BLaER1 treated with 17β-estradiol and CSF1 and Interleukin-3, amounts not matched to agents 10 nM and 100 nM (cell line): ENCODE results near the gene RAD50.
A peak's percentile ranks its signal among the peaks of the same experiment; 100 is the strongest.

Experiments used
- H3K27ac ChIP-seq, 11 experiments: shearing (Covaris generic); formaldehyde crosslinking; 2 replicates each; pipeline ENCODE4 v1.8.1; 2022
- H3K27me3 ChIP-seq, 11 experiments: shearing (Covaris generic); formaldehyde crosslinking; 2 replicates each; pipeline ENCODE4 v1.8.1; 2022
- H3K36me3 ChIP-seq, 11 experiments: shearing (Covaris generic); formaldehyde crosslinking; 2 replicates each; pipeline ENCODE4 v1.8.1; 2022
- H3K4me1 ChIP-seq, 10 experiments: shearing (Covaris generic); formaldehyde crosslinking; 2 replicates each; pipeline ENCODE4 v1.8.1; 2022
- H3K4me2 ChIP-seq, 11 experiments: shearing (Covaris generic); formaldehyde crosslinking; 2 replicates each; pipeline ENCODE4 v1.8.1; 2022
- H3K4me3 ChIP-seq, 10 experiments: shearing (Covaris generic); formaldehyde crosslinking; 2 replicates each; pipeline ENCODE4 v1.8.1; 2022
- H3K9ac ChIP-seq, 11 experiments: shearing (Covaris generic); formaldehyde crosslinking; 2 replicates each; pipeline ENCODE4 v1.8.1; 2022
- H3K9me3 ChIP-seq, 11 experiments: shearing (Covaris generic); formaldehyde crosslinking; replicated peaks in 1 of 11; 2 replicates each; pipeline ENCODE4 v1.8.1; 2022
- H4K20me1 ChIP-seq, 11 experiments: shearing (Covaris generic); formaldehyde crosslinking; 2 replicates each; pipeline ENCODE4 v1.8.1; 2022
- Cebpa-rat ChIP-seq, 11 experiments: shearing (Covaris generic); IDR thresholded peaks; 2 replicates each; pipeline ENCODE4 v1.8.1; 2022

Gene RAD50

GRCh38 chr5:132659598-132660493 lies 103.1 kb downstream of the RAD50 start:
- H3K27me3 ChIP-seq: peaks cover 29 to 37% (median 34%) of the 10 kb centered on the region in 11 experiments
- no peak overlapping the region for H3K4me3 ChIP-seq
- peaks cover 0 to 5% (median 0%) of the 10 kb centered on the region in 11 experiments; a peak in 3 of 22 replicates for H4K20me1 ChIP-seq
- TF ChIP-seq Cebpa-rat (IDR thresholded peaks at IDR 0.05): no peak
- H3K4me1 ChIP-seq: peaks cover 39 to 59% (median 55%) of the 10 kb centered on the region in 10 experiments
- no peak overlapping the region for H3K9ac ChIP-seq
- H3K27ac ChIP-seq: peak overlapping the region in 1 of 11 experiments; percentile 45; a peak in 1 of 22 replicates
- H3K4me2 ChIP-seq: peak overlapping the region in 10 of 11 experiments; percentile 63 to 87 (median 76); a peak in 19 of 22 replicates
- H3K9me3 ChIP-seq: peaks cover 0 to 16% (median 10%) of the 10 kb centered on the region in 11 experiments; a peak in 10 of 22 replicates
- no peaks in the 10 kb centered on the region for H3K36me3 ChIP-seq

GRCh38 chr5:132661231-132662003 lies 104.6 kb downstream of the RAD50 start:
- Histone ChIP-seq H3K9ac (peak overlapping the region in 2 of 11 experiments; percentile 26 to 34; a peak in 3 of 22 replicates), H3K4me1 (peaks cover 30 to 52% (median 47%) of the 10 kb centered on the region in 10 experiments), H3K4me3 (no peak overlapping the region), H4K20me1 (no peaks in the 10 kb centered on the region; a peak in 1 of 22 replicates), H3K27me3 (peaks cover 14 to 22% (median 19%) of the 10 kb centered on the region in 11 experiments), H3K27ac (peak overlapping the region in 4 of 11 experiments; percentile 3 to 45 (median 34); a peak in 4 of 22 replicates), H3K4me2 (peak overlapping the region; percentile 63 to 87 (median 76)), H3K36me3 (no peaks in the 10 kb centered on the region), H3K9me3 (peaks cover 0 to 8% (median 4%) of the 10 kb centered on the region in 11 experiments; a peak in 9 of 22 replicates)
- no peak for TF ChIP-seq Cebpa-rat (IDR thresholded peaks at IDR 0.05)

- Histone ChIP-seq H4K20me1 (no peaks in the 10 kb centered on the region; a peak in 1 of 22 replicates), H3K27me3 (peaks cover 8 to 16% (median 13%) of the 10 kb centered on the region in 11 experiments), H3K4me3 (no peak overlapping the region), H3K4me1 (peaks cover 29 to 50% (median 46%) of the 10 kb centered on the region in 10 experiments), H3K36me3 (no peaks in the 10 kb centered on the region), H3K4me2 (peak overlapping the region in 10 of 11 experiments; percentile 63 to 87 (median 76); a peak in 18 of 22 replicates), H3K9me3 (peaks cover 0 to 2% (median 0%) of the 10 kb centered on the region in 11 experiments; a peak in 2 of 22 replicates), H3K9ac (no peak overlapping the region), H3K27ac (peak overlapping the region in 2 of 11 experiments; percentile 20 to 38; a peak in 1 of 22 replicates)
- TF ChIP-seq Cebpa-rat (IDR thresholded peaks at IDR 0.05): no peak
These were observed 105.2 kb downstream of the RAD50 start for GRCh38 chr5:132662004-132662401.

- no peak for TF ChIP-seq Cebpa-rat (IDR thresholded peaks at IDR 0.05)
- H3K4me3 ChIP-seq: no peak overlapping the region
- H3K9ac ChIP-seq: peak overlapping the region in 1 of 11 experiments; percentile 37; a peak in 1 of 22 replicates
- H3K4me2 ChIP-seq: peak overlapping the region; percentile 7 to 87 (median 72); a peak in 20 of 22 replicates
- H3K27me3 ChIP-seq: peaks cover 0 to 4% (median 1%) of the 10 kb centered on the region in 11 experiments; a peak in 12 of 22 replicates
- H3K36me3 ChIP-seq: no peaks in the 10 kb centered on the region
- H3K9me3 ChIP-seq: no peaks in the 10 kb centered on the region
- peak overlapping the region in 1 of 11 experiments; percentile 14; a peak in 1 of 22 replicates for H3K27ac ChIP-seq
- no peaks in the 10 kb centered on the region; a peak in 1 of 22 replicates for H4K20me1 ChIP-seq
- H3K4me1 ChIP-seq: peaks cover 29 to 53% (median 46%) of the 10 kb centered on the region in 10 experiments
These were observed 106.4 kb downstream of the RAD50 start for GRCh38 chr5:132662925-132663770.

GRCh38 chr5:132663771-132664695 lies 107.3 kb downstream of the RAD50 start:
- peak overlapping the region; percentile 7 to 87 (median 72); a peak in 19 of 22 replicates for H3K4me2 ChIP-seq
- H3K9me3 ChIP-seq: no peaks in the 10 kb centered on the region

GRCh38 chr5:132664696-132665209 lies 108.0 kb downstream of the RAD50 start:
- Histone ChIP-seq H3K9ac (no peak overlapping the region), H3K9me3 (no peaks in the 10 kb centered on the region), H3K27me3 (no peaks in the 10 kb centered on the region), H3K27ac (no peak overlapping the region), H3K4me1 (peaks cover 29 to 53% (median 46%) of the 10 kb centered on the region in 10 experiments), H3K4me2 (peak overlapping the region in 6 of 11 experiments; percentile 63 to 87 (median 77); a peak in 6 of 22 replicates), H3K4me3 (no peak overlapping the region), H4K20me1 (no peaks in the 10 kb centered on the region; a peak in 2 of 22 replicates), H3K36me3 (no peaks in the 10 kb centered on the region)
- no peak for TF ChIP-seq Cebpa-rat (IDR thresholded peaks at IDR 0.05)

More at GRCh38 chr5:132663771-132664695, 107.3 kb downstream of the RAD50 start:
- H3K4me1 ChIP-seq: peaks cover 29 to 53% (median 46%) of the 10 kb centered on the region in 10 experiments
- no peaks in the 10 kb centered on the region; a peak in 2 of 22 replicates for H4K20me1 ChIP-seq
- H3K27ac ChIP-seq: peak overlapping the region in 1 of 11 experiments; percentile 14; a peak in 1 of 22 replicates
- H3K4me3 ChIP-seq: no peak overlapping the region
- H3K36me3 ChIP-seq: no peaks in the 10 kb centered on the region
- no peak for TF ChIP-seq Cebpa-rat (IDR thresholded peaks at IDR 0.05)
- H3K27me3 ChIP-seq: no peaks in the 10 kb centered on the region
- peak overlapping the region in 1 of 11 experiments; percentile 37; a peak in 1 of 22 replicates for H3K9ac ChIP-seq

GRCh38 chr5:132665574-132666080 lies 108.8 kb downstream of the RAD50 start:
- peaks cover 27 to 47% (median 41%) of the 10 kb centered on the region in 10 experiments for H3K4me1 ChIP-seq
- no peak overlapping the region for H3K27ac ChIP-seq
- TF ChIP-seq Cebpa-rat (IDR thresholded peaks at IDR 0.05): no peak
- no peaks in the 10 kb centered on the region for H3K36me3 ChIP-seq
- H3K4me2 ChIP-seq: no peak overlapping the region
- H3K9ac ChIP-seq: no peak overlapping the region
- no peaks in the 10 kb centered on the region; a peak in 2 of 22 replicates for H4K20me1 ChIP-seq
- 0 out of 22 replicates have a peak, but pooled peaks cover 0 to under 1% (median 0%) of the 10 kb centered on the region in 11 experiments for H3K9me3 ChIP-seq
- no peak overlapping the region for H3K4me3 ChIP-seq
- H3K27me3 ChIP-seq: no peaks in the 10 kb centered on the region
